Heart left ventricle (tissue), 16 donors: ENCODE measurements around the gene NOB1. TPM values are rescaled to one million over a fixed set of nuclear protein-coding genes. Genes with fewer than 3 reads are reported as not detected.

Source experiments
- ATAC-seq, 4 donors: fragments of 200-7000 bp; cut with Tn5 transposase; one replicate each; pipeline ENCODE4 v1.9.1; 2020 to 2022; ENCODE audit warnings: moderate library complexity in 4 of 4, mild to moderate bottlenecking in 3 of 4, moderate number of reproducible peaks in 1 of 4
- DNase-seq, 5 donors: peaks; one replicate each; pipeline ENCODE4 v3.0.0-alpha.2; 2020
- H3K27ac ChIP-seq, 12 donors: fragments of 200-600 bp; sonication (generic) in 4 of 12; one replicate each; pipeline versions ENCODE4 v1.5.0 to v1.8.0; 2016 to 2022; ENCODE audit warnings: mild to moderate bottlenecking in 2 of 12
- H3K27me3 ChIP-seq, 9 donors: fragments of 200-600 bp; sonication (generic) in 2 of 9; one replicate each; pipeline versions ENCODE4 v1.5.1 to v1.8.0; 2016 to 2022; ENCODE audit warnings: mild to moderate bottlenecking in 3 of 9
- H3K36me3 ChIP-seq, 9 donors: fragments of 200-600 bp; sonication (generic) in 2 of 9; one replicate each; pipeline versions ENCODE4 v1.5.0 to v1.8.0; 2018 to 2022; ENCODE audit warnings: mild to moderate bottlenecking in 2 of 9
- H3K4me1 ChIP-seq, 12 donors: fragments of 200-600 bp; sonication (generic) in 4 of 12; one replicate each; pipeline versions ENCODE4 v1.5.0 to v1.8.0; 2016 to 2022; ENCODE audit warnings: mild to moderate bottlenecking in 3 of 12
- H3K4me3 ChIP-seq, 12 donors: fragments of 200-600 bp; sonication (generic) in 4 of 12; one replicate each; pipeline versions ENCODE4 v1.5.0 to v1.8.0; 2017 to 2022; ENCODE audit warnings: mild to moderate bottlenecking in 9 of 12, moderate library complexity in 4 of 12
- H3K9me3 ChIP-seq, 12 donors: fragments of 200-600 bp; sonication (generic) in 4 of 12; one replicate each; pipeline versions ENCODE4 v1.5.0 to v1.8.0; 2016 to 2022; ENCODE audit warnings: mild to moderate bottlenecking in 1 of 12
- CTCF ChIP-seq, 12 donors: fragments of 200-600 bp; sonication (generic) in 4 of 12; IDR thresholded peaks; one replicate each; pipeline versions ENCODE4 v1.5.0 to v1.8.0; 2018 to 2022; ENCODE audit warnings: antibody characterized with exemption in 12 of 12, mild to moderate bottlenecking in 5 of 12
- POLR2A ChIP-seq, 2 donors: fragments of 450-650 bp; IDR thresholded peaks; one replicate each; pipeline ENCODE4 v1.6.1; 2017; ENCODE audit warnings: antibody characterized with exemption in 2 of 2, mild to moderate bottlenecking in 2 of 2, moderate library complexity in 2 of 2
- WGBS, 4 donors: extraction: QIAGEN DNeasy Blood & Tissue Kit in 2 of 4; methylation state at CpG; one replicate each; pipeline versions ENCODE4 v1.1.5 to v1.1.7; 2013 to 2018; 5-methylcytosine and 5-hydroxymethylcytosine counted together
- intact Hi-C, 10 donors: fragments of 100-400 bp; cut with DNase I; formaldehyde crosslinking; loops; one replicate each; pipeline versions ENCODE4 v1.11.1 to v1.14.2; 2022
- polyA plus RNA-seq, 2 donors: library from polyadenylated mRNA; stranded (reverse); fragments of 200-250 nt; gene quantifications; one replicate each; pipeline ENCODE4 v1.2.3, GENCODE V29; 2013
- total RNA-seq, 9 donors: library from RNA; depleted of rRNA in 2 of 9; stranded (reverse); fragments of >200 nt in 2 of 9; fragmentation: NEBNext Ultra II Directional in 3 of 9; extraction: Animal tissue kit (Norgen Biotek cat#: 25700) in 3 of 9; gene quantifications; one replicate each; pipeline versions ENCODE4 v1.1.0 to v1.2.4, GENCODE V29; 2016 to 2023
- donor health status: ischemic (EF 13 %, LVEDD 7.1; RV severe dilation, severe dysfunction).
- donor health status: healthy with polysubstance abuse.
- donor health status: DM: no; HTN: yes; CAD: no.
- donor health status: DM: no; HTN: no; CAD: no.
- donor health status: ischemic (EF 25% LVEDD 6.9; RV normal size, moderate dysfunction).
- donor health status: ischemic (EF 25% LVEDD 5.7; RV mildly dilated, moderate dysfunction).
- donor health status: healthy.
- donor health status: DM: yes; HTN: yes; CAD: no.
- donor health status: ischemic (EF 35%, LVEDD 5.7; RV mildly dilated, moderate dysfunction).
- donor health status: nonischemic (EF 11% LVEDD 7.7; RV severe dilation, severe dysfunction).
- donor health status: DM: yes; HTN: yes; CAD: no.
- donor health status: PGD.
- donor health status: ischemic (EF 29% LVEDD 5.4; RV normal size, mild dysfunction).
- donor health status: nonischemic (EF 23%, LVEDD 6.1; RV moderate dilation, normal function).

The NOB1 gene
- total and polyA plus RNA-seq, 11 donors, result 7.8 to 26.2 (median 16.8) TPM

DNA sequence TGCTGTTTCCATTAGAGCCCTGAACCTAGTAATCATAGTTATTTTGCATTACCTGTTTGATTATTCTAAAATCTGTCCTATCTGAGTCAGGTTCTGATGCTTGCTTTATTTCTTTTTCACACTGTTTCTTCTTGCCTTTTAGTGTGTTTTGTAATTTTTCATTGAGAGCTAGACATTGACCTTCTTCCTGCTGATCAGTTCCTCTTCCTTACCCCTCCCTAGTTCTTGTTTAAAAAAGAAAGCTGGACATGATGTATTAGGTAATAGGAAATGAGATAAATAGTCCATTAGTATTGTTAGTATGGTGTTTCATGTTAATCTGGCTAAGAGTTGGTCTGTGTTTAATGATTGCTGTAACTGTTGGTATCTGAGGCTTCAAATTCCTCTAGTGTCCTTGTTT lies 20.8 kb upstream of the NOB1 start:
- Histone ChIP-seq H3K36me3 (peaks cover 0 to 14% (median 0%) of the 10 kb centered on the region in 9 donors), H3K27ac (no peak overlapping the region), H3K4me3 (no peak overlapping the region), H3K4me1 (peaks cover 0 to 15% (median 3%) of the 10 kb centered on the region in 12 donors), H3K9me3 (peaks cover 0 to 14% (median 3%) of the 10 kb centered on the region in 12 donors), H3K27me3 (no peaks in the 10 kb centered on the region)
- ATAC-seq, result no peak
- no peak for DNase-seq
- no peak for TF ChIP-seq CTCF (IDR thresholded peaks at IDR 0.05)
- no peak for TF ChIP-seq POLR2A (IDR thresholded peaks at IDR 0.05)
- intact Hi-C loops, result no loop called here

- H3K9me3 ChIP-seq, result peaks cover 0 to 14% (median 3%) of the 10 kb centered on the region in 12 donors
- H3K4me1 ChIP-seq, result peaks cover 0 to 18% (median 3%) of the 10 kb centered on the region in 12 donors
- no peak for DNase-seq
- intact Hi-C loops, result no loop called here
- H3K36me3 ChIP-seq, result peaks cover 0 to 14% (median 0%) of the 10 kb centered on the region in 9 donors
- no peak for TF ChIP-seq CTCF (IDR thresholded peaks at IDR 0.05)
- no peak for TF ChIP-seq POLR2A (IDR thresholded peaks at IDR 0.05)
- no peak overlapping the region for H3K4me3 ChIP-seq
- no peak for ATAC-seq
- H3K27ac ChIP-seq, result peak overlapping the region in 1 of 12 donors; percentile 0
- H3K27me3 ChIP-seq, result no peaks in the 10 kb centered on the region
- WGBS, 4 donors, result 73 to 80% (median 77%) methylated on average over 6 of the region's 6 CpGs
Measured at GRCh38 chr16:69773260-69773947, 18.7 kb upstream of the NOB1 start.

DNA sequence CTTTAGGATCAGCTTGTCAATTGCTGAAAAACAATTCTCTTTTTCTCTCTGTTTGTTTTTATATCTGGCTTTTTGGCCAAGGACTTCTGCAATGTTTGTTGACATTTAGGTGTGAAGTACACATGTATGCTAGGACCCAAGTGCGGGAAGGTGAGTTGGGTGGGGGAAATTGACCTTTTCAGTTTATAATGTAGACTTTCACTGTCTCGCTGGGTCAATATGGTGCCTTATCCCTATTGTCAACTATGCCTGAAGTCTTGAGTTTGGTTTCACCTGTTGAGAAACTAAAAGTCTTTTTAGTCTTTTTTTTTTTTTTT lies 16.9 kb upstream of the NOB1 start:
- no peak for ATAC-seq

DNA sequence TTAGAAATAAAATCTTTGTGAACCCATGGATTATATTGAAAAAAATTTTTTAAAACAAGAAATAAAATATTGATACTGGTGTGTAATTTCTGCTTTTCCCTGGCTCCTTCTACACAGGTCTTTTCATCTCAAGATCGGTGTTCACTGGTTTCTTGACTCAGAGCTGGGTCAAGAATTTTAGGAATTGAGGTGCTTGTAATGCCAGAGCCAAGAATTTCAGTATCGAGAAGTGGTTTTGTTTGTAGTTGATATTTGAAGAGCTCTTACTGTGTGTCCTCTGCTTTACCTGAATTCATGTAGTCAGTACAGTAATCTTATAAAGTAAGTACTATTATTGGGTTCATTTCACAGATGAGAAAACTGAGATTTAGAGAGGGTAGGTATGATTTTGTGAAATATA lies 14.7 kb upstream of the NOB1 start:
- H3K36me3 ChIP-seq, result no peaks in the 10 kb centered on the region
- H3K27me3 ChIP-seq, result no peaks in the 10 kb centered on the region
- intact Hi-C loops, result loop anchor here in 1 of 10 donors (10.0 kb wide), 1 partner anchor 375 kb away; no protein-coding TSS in a partner anchor
- WGBS, 4 donors, result 31 to 53% (median 37%) methylated on average over 2 of the region's 2 CpGs
- ATAC-seq (no peak), DNase-seq (no peak)
- TF ChIP-seq POLR2A (IDR thresholded peaks at IDR 0.05), result no peak
- no peak for TF ChIP-seq CTCF (IDR thresholded peaks at IDR 0.05)
- peaks cover 0 to 20% (median 3%) of the 10 kb centered on the region in 12 donors for H3K4me1 ChIP-seq
- H3K9me3 ChIP-seq, result no peaks in the 10 kb centered on the region
- H3K4me3 ChIP-seq, result no peak overlapping the region
- H3K27ac ChIP-seq, result no peak overlapping the region

More for the DNA sequence above, 16.9 kb upstream of the NOB1 start:
- H3K4me3 ChIP-seq, result no peak overlapping the region
- no peak for TF ChIP-seq CTCF (IDR thresholded peaks at IDR 0.05)
- TF ChIP-seq POLR2A (IDR thresholded peaks at IDR 0.05), result no peak
- no peak overlapping the region for H3K27ac ChIP-seq
- H3K36me3 ChIP-seq, result peaks cover 0 to 7% (median 0%) of the 10 kb centered on the region in 9 donors
- DNase-seq, result no peak
- 92 to 98% (median 97%) methylated on average over 2 of the region's 2 CpGs for WGBS, 4 donors
- intact Hi-C loops, result no loop called here
- H3K27me3 ChIP-seq, result no peaks in the 10 kb centered on the region
- peaks cover 0 to 20% (median 3%) of the 10 kb centered on the region in 12 donors for H3K4me1 ChIP-seq
- H3K9me3 ChIP-seq, result peaks cover 0 to 14% (median 3%) of the 10 kb centered on the region in 12 donors
